CD4-positive, alpha-beta T cell (primary cell): ENCODE data around the gene TSPAN15. TPM values are rescaled to one million over a fixed set of nuclear protein-coding genes. Genes with fewer than 3 reads are reported as not detected.

Experiments used
- ATAC-seq: fragments of 200-7000 bp; cut with Tn5 transposase; one replicate; pipeline ENCODE4 v1.10.0; 2022; ENCODE audit warnings: mild to moderate bottlenecking; ENCODE audit not compliant: poor library complexity
- CTCF ChIA-PET: fragments of 350-600 bp; sonication (Branson Sonifier 250); formaldehyde crosslinking; loops from one replicate; lab custom pipeline; 2021; ENCODE audit warnings: antibody characterized with exemption, inconsistent platforms; lab: Charles Lee
- POLR2A ChIA-PET: fragments of 350-600 bp; sonication (Branson Sonifier 250); formaldehyde crosslinking; loops from one replicate; lab custom pipeline; 2021; ENCODE audit warnings: antibody characterized with exemption, inconsistent platforms; lab: Charles Lee
- DNase-seq, 14 experiments: peaks; one replicate each; pipeline ENCODE4 v3.0.0-alpha.2; 2013 to 2020; ENCODE audit warnings: mixed read lengths in 2 of 14
- H3K27ac ChIP-seq, 2 donors: one replicate each; pipeline versions ENCODE4 v1.5.1 to v1.7.0; 2013; ENCODE audit warnings: low read length in 2 of 2, low read depth in 1 of 2, mild to moderate bottlenecking in 1 of 2
- H3K27me3 ChIP-seq, 2 experiments: 1 replicate in 1 of 2; 2 replicates in 1 of 2; pipeline versions ENCODE4 v1.6.1 to v1.7.0; 2013; ENCODE audit warnings: low read length in 2 of 2, control low read depth in 1 of 2, mild to moderate bottlenecking in 1 of 2, moderate library complexity in 1 of 2; ENCODE audit not compliant: insufficient read depth in 2 of 2, control insufficient read depth in 1 of 2
- H3K36me3 ChIP-seq: one replicate; pipeline ENCODE4 v1.6.1; 2013; ENCODE audit warnings: low read length, control low read depth; ENCODE audit not compliant: insufficient read depth
- H3K4me1 ChIP-seq: one replicate; pipeline ENCODE4 v1.6.1; 2013; ENCODE audit warnings: low read length, control low read depth; ENCODE audit not compliant: insufficient read depth
- H3K4me3 ChIP-seq: one replicate; pipeline ENCODE4 v1.5.1; 2013; ENCODE audit warnings: mild to moderate bottlenecking, low read length, moderate library complexity
- H3K9me3 ChIP-seq, 2 experiments: 1 replicate in 1 of 2; 2 replicates in 1 of 2; pipeline versions ENCODE4 v1.6.1 to v1.7.0; 2013; ENCODE audit warnings: low read length in 2 of 2, mild to moderate bottlenecking in 2 of 2, control low read depth in 1 of 2, moderate library complexity in 1 of 2; ENCODE audit not compliant: control insufficient read depth in 1 of 2, insufficient read depth in 1 of 2
- H3K27ac Mint-ChIP-seq: one replicate; pipeline ENCODE4 v1.8.0; 2020; ENCODE audit warnings: mixed read lengths
- H3K27me3 Mint-ChIP-seq: one replicate; pipeline ENCODE4 v1.8.0; 2021; ENCODE audit warnings: mixed read lengths
- H3K36me3 Mint-ChIP-seq: one replicate; pipeline ENCODE4 v1.8.0; 2021; ENCODE audit warnings: low read depth, mixed read lengths
- H3K4me1 Mint-ChIP-seq: one replicate; pipeline ENCODE4 v1.8.0; 2021; ENCODE audit warnings: low read depth, mixed read lengths
- H3K4me3 Mint-ChIP-seq: one replicate; pipeline ENCODE4 v1.8.0; 2020; ENCODE audit warnings: mild to moderate bottlenecking, mixed read lengths
- H3K9me3 Mint-ChIP-seq: one replicate; pipeline ENCODE4 v1.8.0; 2020; ENCODE audit warnings: mixed read lengths
- CTCF ChIP-seq: fragments of 200-600 bp; IDR thresholded peaks from one replicate; pipeline ENCODE4 v1.8.0; 2022; ENCODE audit warnings: antibody characterized with exemption, mild to moderate bottlenecking
- intact Hi-C, 2 experiments: fragments of 100-400 bp; cut with DNase I in 1 of 2; cut with micrococcal nuclease in 1 of 2; formaldehyde crosslinking; loops; one replicate each; pipeline versions ENCODE4 v1.15.1 to v1.9.0; 2023 to 2025; cut with DNase I, micrococcal nuclease
- total RNA-seq, 174 experiments: library from RNA in 2 of 174; stranded (reverse) in 2 of 174; gene quantifications; one replicate each; pipeline ENCODE4 v1.2.3 and lab custom pipeline; 2021 to 2026

TSPAN15 gene
- total RNA-seq, 2 experiments from 2014 or later, result 2.2 to 2.5 TPM

DNA sequence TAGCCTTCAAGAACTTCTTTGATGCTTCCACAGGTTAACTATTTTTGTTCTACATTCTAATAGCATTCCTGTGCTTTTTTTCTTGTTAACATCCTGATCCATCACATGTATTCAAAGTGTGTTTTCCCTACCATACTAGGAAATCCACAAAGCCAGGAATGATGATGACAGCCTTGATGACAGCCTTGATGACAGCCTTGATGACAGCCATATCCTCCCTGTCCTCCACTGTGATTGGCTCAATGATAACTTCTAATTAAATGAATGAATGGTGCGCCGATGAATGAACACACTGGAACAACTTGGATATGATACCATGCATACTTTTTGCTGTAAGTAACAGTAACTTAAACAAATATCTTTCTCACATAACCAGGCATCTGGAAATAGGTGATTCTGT is 26.2 kb upstream of the TSPAN15 start:
- intact Hi-C loops, result loop anchor here (2.0 to 10.0 kb wide), 5 partner anchors 14 to 1660 kb away; no protein-coding TSS in a partner anchor
- Mint-ChIP-seq H3K4me1 (peaks cover 61% of the 10 kb centered on the region), H3K9me3 (no peaks in the 10 kb centered on the region), H3K27ac (peak overlapping the region; percentile 82), H3K27me3 (no peaks in the 10 kb centered on the region), H3K36me3 (no peaks in the 10 kb centered on the region), H3K4me3 (peak overlapping the region; percentile 6)
- no peaks in the 10 kb centered on the region for H3K27me3 ChIP-seq
- POLR2A ChIA-PET, result interaction anchor here (1.1 to 3.9 kb wide), 4 partner anchors 16 to 106 kb away, joined by 3 to 15 read pairs (median 4); partner anchors contain the start of gene TSPAN15
- no peaks in the 10 kb centered on the region for H3K9me3 ChIP-seq
- TF ChIP-seq CTCF, result no peak
- no peak for ATAC-seq
- no peak overlapping the region for H3K4me3 ChIP-seq
- CTCF ChIA-PET, result interaction anchor here (1.2 to 1.9 kb wide), 2 partner anchors 17 to 25 kb away, joined by 3 to 7 read pairs; no protein-coding TSS in a partner anchor
- peak overlapping the region; percentile 8 to 88 for H3K27ac ChIP-seq
- peaks cover 67% of the 10 kb centered on the region for H3K4me1 ChIP-seq
- H3K36me3 ChIP-seq, result no peaks in the 10 kb centered on the region
- DNase-seq, result peak in 1 of 14 experiments; percentile 26

GRCh38 chr10:69425511-69426298 is 25.6 kb upstream of the TSPAN15 start:
- Histone ChIP-seq H3K9me3 (no peaks in the 10 kb centered on the region), H3K27me3 (no peaks in the 10 kb centered on the region), H3K4me1 (peaks cover 67% of the 10 kb centered on the region), H3K27ac (peak overlapping the region; percentile 74 to 88), H3K4me3 (no peak overlapping the region), H3K36me3 (no peaks in the 10 kb centered on the region)
- DNase-seq (peak in 12 of 14 experiments; percentile 16 to 89 (median 40)), ATAC-seq (peak; percentile 92)
- Mint-ChIP-seq H3K4me1 (peaks cover 61% of the 10 kb centered on the region), H3K36me3 (no peaks in the 10 kb centered on the region), H3K27ac (peak overlapping the region; percentile 82), H3K9me3 (no peaks in the 10 kb centered on the region), H3K27me3 (no peaks in the 10 kb centered on the region), H3K4me3 (peak overlapping the region; percentile 16)
- no peak for TF ChIP-seq CTCF
- ChIA-PET POLR2A (interaction anchor here (1.1 to 3.9 kb wide), 3 partner anchors 17 to 107 kb away, joined by 3 to 15 read pairs (median 5); partner anchors contain the start of gene TSPAN15), CTCF (interaction anchor here (1.0 to 1.9 kb wide), 2 partner anchors 18 to 24 kb away, joined by 3 to 7 read pairs; no protein-coding TSS in a partner anchor)
- intact Hi-C loops, result loop anchor here (2.0 to 10.0 kb wide), 5 partner anchors 15 to 1661 kb away; no protein-coding TSS in a partner anchor

GRCh38 chr10:69426376-69426727 is 24.9 kb upstream of the TSPAN15 start:
- no peak for ATAC-seq
- Histone ChIP-seq H3K9me3 (no peaks in the 10 kb centered on the region), H3K4me1 (peaks cover 66% of the 10 kb centered on the region), H3K27me3 (no peaks in the 10 kb centered on the region), H3K4me3 (no peak overlapping the region), H3K27ac (peak overlapping the region; percentile 74 to 88), H3K36me3 (no peaks in the 10 kb centered on the region)
- Mint-ChIP-seq H3K27ac (peak overlapping the region; percentile 82), H3K9me3 (no peaks in the 10 kb centered on the region), H3K4me1 (peaks cover 61% of the 10 kb centered on the region), H3K4me3 (no peak overlapping the region), H3K36me3 (no peaks in the 10 kb centered on the region), H3K27me3 (no peaks in the 10 kb centered on the region)
- intact Hi-C loops, result loop anchor here in 1 of 2 experiments (5.0 to 10.0 kb wide), 3 partner anchors 81 to 1662 kb away; no protein-coding TSS in a partner anchor
- ChIA-PET CTCF (interaction anchor here (0.7 to 1.9 kb wide), 3 partner anchors 18 to 25 kb away, joined by 3 to 7 read pairs (median 5); partner anchors contain the start of gene TSPAN15), POLR2A (interaction anchor here (1.5 to 3.9 kb wide), 2 partner anchors 18 to 25 kb away, joined by 5 to 15 read pairs; partner anchors contain the start of gene TSPAN15)
- no peak for TF ChIP-seq CTCF
- DNase-seq, result no peak
